ENCODE measurements around the gene SEPTIN11.
"Not testable (repeated sequence)": the region's sequence is repeated elsewhere in the genome, so short reads cannot be mapped to it uniquely, and the experiment has no call there.

The SEPTIN11 gene

DNA sequence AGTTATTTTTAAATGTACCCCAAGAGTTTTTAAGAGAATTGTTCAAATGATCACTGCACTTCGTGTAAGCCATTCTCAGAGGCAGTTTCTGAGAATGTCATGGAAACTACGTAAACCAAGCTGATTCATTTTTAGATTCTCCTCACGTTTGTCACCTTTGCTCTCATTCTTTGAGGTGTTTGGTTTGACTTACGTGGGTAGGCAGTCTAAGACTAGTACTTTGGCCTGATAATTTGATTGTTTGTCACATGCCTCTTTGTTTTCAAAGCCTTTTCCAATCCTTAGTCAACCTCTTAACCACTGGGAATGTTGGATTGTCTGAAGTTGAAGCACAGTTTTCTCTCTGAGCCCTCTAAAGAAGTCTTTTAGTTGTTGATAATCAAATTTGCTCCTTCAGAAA lies 10.5 kb downstream of the SEPTIN11 start:
- peaks cover 70% of the 10 kb centered on the region for H4K20me1 ChIP-seq
- no peaks in the 10 kb centered on the region for H3K4me1 ChIP-seq
- no peak for TF ChIP-seq Cebpa-rat (IDR thresholded peaks at IDR 0.05)
- H3K27ac ChIP-seq, result no peak overlapping the region
- no peak overlapping the region for H3K9ac ChIP-seq
- 0 out of 2 replicates have a peak, but pooled peaks cover 7% of the 10 kb centered on the region for H3K9me3 ChIP-seq
- H3K36me3 ChIP-seq, result peaks cover 39% of the 10 kb centered on the region
- no peak overlapping the region for H3K4me3 ChIP-seq
- no peak overlapping the region for H3K4me2 ChIP-seq
- no peaks in the 10 kb centered on the region for H3K27me3 ChIP-seq

DNA sequence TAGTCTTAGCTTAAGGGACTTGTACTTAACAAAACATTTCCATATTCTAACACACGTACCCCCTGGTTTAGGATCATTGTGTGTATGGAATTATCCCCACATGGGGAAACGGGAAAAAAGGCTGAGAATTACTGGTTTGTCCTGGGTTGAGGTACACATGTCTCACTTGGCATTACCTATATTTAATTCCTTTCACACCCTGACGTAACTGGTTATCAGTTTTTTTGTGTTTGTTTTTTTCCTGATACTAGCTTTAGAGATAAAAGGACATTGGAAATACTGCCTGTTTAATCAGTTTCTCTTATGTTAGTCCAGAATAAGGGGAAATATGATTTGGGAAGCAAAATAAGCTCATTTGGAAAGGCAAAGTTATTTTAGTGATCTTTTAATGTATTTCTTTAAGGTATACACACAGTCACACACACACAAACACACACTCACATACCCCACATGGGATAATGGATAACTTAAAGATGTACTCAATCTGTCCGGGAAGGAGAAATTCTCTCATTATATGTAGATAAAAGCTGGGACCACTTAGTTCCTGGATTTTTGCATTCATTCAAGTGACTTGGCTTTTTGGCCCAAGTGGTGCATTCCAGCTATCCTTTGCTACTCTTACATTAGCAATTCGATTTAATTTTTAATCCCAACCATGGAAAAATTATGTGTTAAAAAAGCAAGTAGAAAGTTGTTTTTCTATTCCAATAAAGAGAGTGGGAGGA lies 13.0 kb downstream of the SEPTIN11 start:
- no peak overlapping the region for H3K27ac ChIP-seq
- peaks cover 57% of the 10 kb centered on the region for H4K20me1 ChIP-seq
- no peak overlapping the region for H3K9ac ChIP-seq
- no peaks in the 10 kb centered on the region for H3K27me3 ChIP-seq
- peaks cover 16% of the 10 kb centered on the region for H3K36me3 ChIP-seq
- H3K4me1 ChIP-seq, result 0 out of 2 replicates have a peak, but pooled peaks cover 6% of the 10 kb centered on the region
- TF ChIP-seq Cebpa-rat (IDR thresholded peaks at IDR 0.05), result no peak
- H3K4me3 ChIP-seq, result no peak overlapping the region
- peaks cover 13% of the 10 kb centered on the region; the same call in 1 of the 2 replicates for H3K9me3 ChIP-seq
- no peak overlapping the region for H3K4me2 ChIP-seq

DNA sequence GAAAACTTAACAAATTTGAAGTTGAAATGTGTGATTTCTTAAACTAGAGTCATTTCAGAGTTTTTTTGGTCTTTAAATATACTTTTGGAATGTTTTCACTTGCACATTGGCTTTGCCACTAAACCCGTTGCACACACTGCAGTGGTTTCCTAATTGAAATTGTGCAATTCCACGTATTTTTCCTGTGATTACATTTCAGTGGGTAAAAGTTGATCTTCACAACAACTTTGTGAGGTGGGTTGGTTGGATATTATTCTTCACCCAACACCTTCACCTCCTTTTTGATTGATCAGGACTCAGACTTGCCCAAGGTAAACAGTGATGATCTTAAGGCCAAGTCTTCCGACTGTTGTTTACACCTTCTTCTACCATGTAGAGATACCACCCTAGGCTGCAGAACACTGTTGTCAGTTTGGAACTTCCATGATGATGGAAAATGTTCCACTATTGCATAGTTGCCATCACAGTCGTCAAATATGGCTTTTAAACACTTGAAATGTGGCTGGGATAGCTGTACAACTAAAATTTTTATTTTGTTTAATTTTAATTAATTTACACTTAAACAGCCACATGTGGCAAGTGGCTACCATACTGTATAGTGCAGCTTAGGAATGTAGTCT lies 13.7 kb downstream of the SEPTIN11 start:
- TF ChIP-seq Cebpa-rat (IDR thresholded peaks at IDR 0.05), result no peak
- no peak overlapping the region for H3K27ac ChIP-seq

DNA sequence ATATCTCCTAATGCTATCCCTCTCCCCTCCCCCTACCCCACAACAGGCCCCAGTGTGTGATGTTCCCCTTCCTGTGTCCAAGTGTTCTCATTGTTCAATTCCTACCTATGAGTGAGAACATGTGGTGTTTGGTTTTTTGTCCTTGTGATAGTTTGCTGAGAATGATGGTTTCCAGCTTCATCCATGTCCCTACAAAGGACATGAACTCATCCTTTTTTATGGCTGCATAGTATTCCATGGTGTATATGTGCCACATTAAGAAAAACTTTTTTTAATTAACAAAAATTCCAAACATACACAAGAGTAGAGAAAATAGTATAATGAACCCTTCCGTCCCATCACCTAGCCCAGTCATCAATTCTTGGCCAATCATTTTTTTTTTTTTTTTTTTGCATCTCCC lies 14.4 kb downstream of the SEPTIN11 start:
- H3K4me1 ChIP-seq, H3K4me3 ChIP-seq, H3K4me2 ChIP-seq, H3K36me3 ChIP-seq, H3K27me3 ChIP-seq, H3K27ac ChIP-seq, H3K9ac ChIP-seq: not testable (repeated sequence)
- H3K9me3 ChIP-seq, result peaks cover 16% of the 10 kb centered on the region; the same call in 1 of the 2 replicates
- peaks cover 45% of the 10 kb centered on the region for H4K20me1 ChIP-seq

More for the DNA sequence above, 13.7 kb downstream of the SEPTIN11 start:
- no peak overlapping the region for H3K9ac ChIP-seq
- no peak overlapping the region for H3K4me3 ChIP-seq
- peaks cover 16% of the 10 kb centered on the region; the same call in 1 of the 2 replicates for H3K9me3 ChIP-seq
- H3K4me1 ChIP-seq, result 0 out of 2 replicates have a peak, but pooled peaks cover 6% of the 10 kb centered on the region
- no peak overlapping the region for H3K4me2 ChIP-seq
- H3K27me3 ChIP-seq, result no peaks in the 10 kb centered on the region
- peaks cover 50% of the 10 kb centered on the region for H4K20me1 ChIP-seq
- H3K36me3 ChIP-seq, result peaks cover 12% of the 10 kb centered on the region

DNA sequence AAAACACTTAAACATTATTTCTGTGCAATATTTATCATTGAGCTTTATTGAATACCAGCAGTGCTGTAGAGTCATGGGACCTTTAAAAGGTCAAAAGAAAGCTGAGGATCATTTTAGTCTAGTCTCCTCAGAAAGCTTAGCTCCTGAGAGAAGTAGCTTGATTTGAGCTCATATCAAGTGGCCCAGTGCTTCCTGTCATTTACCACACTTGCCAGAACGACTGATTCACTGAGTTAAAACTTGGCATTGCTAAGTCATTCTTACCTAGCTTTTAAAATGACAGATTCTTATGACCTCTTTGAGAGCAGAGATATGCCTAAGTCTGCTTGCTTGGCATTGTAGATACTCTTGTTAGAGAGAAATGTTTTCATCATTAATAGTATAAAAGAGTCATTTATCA lies 15.2 kb downstream of the SEPTIN11 start:
- Histone ChIP-seq H3K4me1 (0 out of 2 replicates have a peak, but pooled peaks cover 6% of the 10 kb centered on the region), H3K27ac (no peak overlapping the region), H3K9ac (no peak overlapping the region), H3K27me3 (no peaks in the 10 kb centered on the region), H3K36me3 (peaks cover 4% of the 10 kb centered on the region; the same call in 1 of the 2 replicates), H3K4me3 (no peak overlapping the region), H3K4me2 (no peak overlapping the region), H4K20me1 (peaks cover 41% of the 10 kb centered on the region), H3K9me3 (peaks cover 16% of the 10 kb centered on the region; the same call in 1 of the 2 replicates)
- no peak for TF ChIP-seq Cebpa-rat (IDR thresholded peaks at IDR 0.05)

DNA sequence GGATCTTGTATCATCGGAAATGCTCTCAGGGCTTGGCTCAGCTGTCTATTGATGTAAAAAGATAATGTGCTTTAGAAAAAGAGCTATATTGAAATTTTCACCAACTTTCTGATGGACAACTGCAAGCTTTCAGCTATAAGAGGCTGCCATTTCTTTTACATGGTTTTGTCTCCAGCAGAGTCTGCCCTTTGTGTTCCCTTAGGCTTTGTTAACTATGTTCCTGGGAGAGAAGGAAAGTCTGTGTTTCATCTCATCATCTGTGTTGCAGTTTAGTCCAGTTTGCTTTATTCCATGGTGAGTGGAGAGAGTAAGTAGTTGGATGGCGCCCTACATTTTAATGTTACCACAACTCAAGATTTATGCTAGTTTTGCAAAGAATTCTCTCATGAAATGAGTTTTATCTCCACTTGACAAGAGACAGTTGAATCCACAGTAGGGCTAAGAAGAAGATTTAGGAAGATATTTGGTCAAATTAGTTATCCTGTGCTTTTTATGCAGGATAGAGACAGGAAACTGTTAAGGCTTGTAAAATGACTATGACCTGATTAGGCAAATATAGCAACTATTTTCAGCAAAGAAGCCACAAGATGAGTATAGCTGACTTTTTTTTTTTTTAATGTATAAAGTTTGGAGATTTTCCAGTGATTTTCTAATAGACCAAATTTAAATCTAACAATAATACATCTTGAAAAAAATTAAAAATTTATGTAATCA lies 16.5 kb downstream of the SEPTIN11 start:
- Histone ChIP-seq H3K36me3 (peaks cover 4% of the 10 kb centered on the region; the same call in 1 of the 2 replicates), H4K20me1 (peaks cover 39% of the 10 kb centered on the region), H3K9me3 (peaks cover 16% of the 10 kb centered on the region; the same call in 1 of the 2 replicates), H3K27me3 (no peaks in the 10 kb centered on the region), H3K27ac (no peak overlapping the region), H3K9ac (no peak overlapping the region), H3K4me3 (no peak overlapping the region), H3K4me1 (0 out of 2 replicates have a peak, but pooled peaks cover 6% of the 10 kb centered on the region), H3K4me2 (no peak overlapping the region)
- TF ChIP-seq Cebpa-rat (IDR thresholded peaks at IDR 0.05), result no peak

DNA sequence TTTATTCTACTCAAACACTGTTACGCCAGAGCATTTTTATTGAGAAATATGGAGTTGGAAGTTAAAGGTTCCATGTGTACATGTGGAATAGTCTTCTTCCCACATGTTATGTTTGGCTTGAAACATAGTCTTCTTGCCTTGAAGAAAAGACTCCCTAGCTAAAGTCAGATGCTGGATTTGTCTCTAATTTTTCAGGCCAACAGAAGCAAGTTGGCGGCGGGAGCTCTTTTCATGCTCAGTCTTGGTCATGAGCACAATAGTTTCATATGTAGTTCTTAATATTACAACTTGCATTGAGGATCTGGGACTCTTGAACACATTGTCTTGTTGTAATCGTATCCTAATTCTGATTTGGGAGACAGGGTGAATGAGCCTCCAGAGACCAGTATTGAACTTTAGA lies 19.4 kb downstream of the SEPTIN11 start:
- H3K4me2 ChIP-seq, result no peak overlapping the region
- no peak overlapping the region for H3K9ac ChIP-seq
- peaks cover 23% of the 10 kb centered on the region for H3K36me3 ChIP-seq
- H3K27me3 ChIP-seq, result no peaks in the 10 kb centered on the region
- H4K20me1 ChIP-seq, result peaks cover 41% of the 10 kb centered on the region
- H3K4me3 ChIP-seq, result no peak overlapping the region
- no peak overlapping the region for H3K27ac ChIP-seq
- H3K4me1 ChIP-seq, result 0 out of 2 replicates have a peak, but pooled peaks cover 6% of the 10 kb centered on the region
- TF ChIP-seq Cebpa-rat (IDR thresholded peaks at IDR 0.05), result no peak
- H3K9me3 ChIP-seq, result peaks cover 10% of the 10 kb centered on the region; the same call in 1 of the 2 replicates

DNA sequence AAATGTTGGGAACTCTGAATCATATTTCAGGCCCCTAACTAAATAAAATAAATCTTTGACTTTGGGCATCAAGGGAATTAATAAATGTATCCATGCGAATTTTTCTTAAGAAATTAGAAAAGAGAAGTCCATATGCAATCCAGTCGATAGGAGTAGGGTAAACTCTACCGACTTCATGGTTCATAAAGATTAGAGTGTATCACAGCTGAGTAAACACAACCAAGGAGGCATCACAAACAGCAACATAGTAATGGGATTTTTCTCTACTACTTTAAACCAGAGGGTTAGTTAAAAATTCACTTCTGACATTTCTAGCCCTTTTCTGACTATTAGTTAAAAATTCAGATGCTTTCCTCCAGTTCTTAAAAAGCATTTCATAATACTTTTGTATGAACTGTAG lies 19.9 kb downstream of the SEPTIN11 start:
- peaks cover 46% of the 10 kb centered on the region for H4K20me1 ChIP-seq
- no peak overlapping the region for H3K9ac ChIP-seq
- no peak for TF ChIP-seq Cebpa-rat (IDR thresholded peaks at IDR 0.05)
- peaks cover 24% of the 10 kb centered on the region for H3K36me3 ChIP-seq
- H3K4me3 ChIP-seq, result no peak overlapping the region
- H3K27ac ChIP-seq, result no peak overlapping the region
- H3K27me3 ChIP-seq, result no peaks in the 10 kb centered on the region
- H3K9me3 ChIP-seq, result peaks cover 13% of the 10 kb centered on the region; the same call in 1 of the 2 replicates
- H3K4me1 ChIP-seq, result 0 out of 2 replicates have a peak, but pooled peaks cover 6% of the 10 kb centered on the region
- H3K4me2 ChIP-seq, result no peak overlapping the region

DNA sequence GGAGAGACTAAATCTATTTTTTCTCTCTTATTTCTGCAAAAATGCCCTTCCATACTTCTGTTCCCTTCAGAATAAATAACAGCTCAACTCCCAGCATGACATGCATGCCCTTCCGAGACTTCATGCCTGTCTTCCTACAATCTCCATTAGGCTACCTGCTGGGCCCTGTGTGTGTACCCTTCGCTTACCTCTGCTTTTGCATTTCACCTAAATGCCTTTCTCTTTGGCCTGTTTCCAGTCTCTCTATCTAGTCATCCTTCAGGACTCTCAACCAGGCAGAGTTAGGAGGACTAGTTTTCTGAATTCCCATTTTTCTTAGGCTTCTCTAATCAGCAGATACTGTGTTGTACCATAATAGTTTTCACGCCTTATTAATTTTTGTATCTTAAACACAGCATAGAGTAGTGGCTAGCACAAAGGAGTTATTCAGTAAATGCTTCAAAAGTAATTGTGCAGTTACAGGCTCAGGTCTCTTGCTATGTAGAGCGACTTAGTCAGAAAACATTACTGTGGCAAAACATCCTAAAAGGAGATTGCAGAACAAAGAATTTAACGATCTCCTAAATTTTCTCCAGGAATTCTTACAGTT lies 20.5 kb downstream of the SEPTIN11 start:
- H4K20me1 ChIP-seq, result peaks cover 47% of the 10 kb centered on the region
- no peak overlapping the region for H3K4me2 ChIP-seq
- H3K27me3 ChIP-seq, result no peaks in the 10 kb centered on the region
- no peak overlapping the region for H3K4me3 ChIP-seq
- H3K9me3 ChIP-seq, result peaks cover 18% of the 10 kb centered on the region; the same call in 1 of the 2 replicates
- 0 out of 2 replicates have a peak, but pooled peaks cover 6% of the 10 kb centered on the region for H3K4me1 ChIP-seq
- no peak overlapping the region for H3K27ac ChIP-seq
- peaks cover 29% of the 10 kb centered on the region for H3K36me3 ChIP-seq
- no peak for TF ChIP-seq Cebpa-rat (IDR thresholded peaks at IDR 0.05)
- H3K9ac ChIP-seq, result no peak overlapping the region

Data from BLaER1 (cell line).